Measurements from ENCODE around the gene NRXN3.

NRXN3 gene

GRCh38 chr14:78967111-78967809 lies 797.1 kb downstream of the NRXN3 start:
- Mint-ChIP-seq H3K27ac (no peak overlapping the region), H3K4me3 (no peak overlapping the region), H3K36me3 (ENCODE audit: low read depth) (no peaks in the 10 kb centered on the region), H3K27me3 (peaks cover 4% of the 10 kb centered on the region), H3K4me1 (ENCODE audit: low read depth) (no peaks in the 10 kb centered on the region), H3K9me3 (no peaks in the 10 kb centered on the region)
- intact Hi-C loops (cut with micrococcal nuclease) = loop anchor here (2.0 kb wide), 1 partner anchor 1884 kb away; no protein-coding TSS in a partner anchor

- intact Hi-C loops (cut with micrococcal nuclease) = no loop called here
- Mint-ChIP-seq H3K4me3 (no peak overlapping the region), H3K4me1 (ENCODE audit: low read depth) (no peaks in the 10 kb centered on the region), H3K36me3 (ENCODE audit: low read depth) (no peaks in the 10 kb centered on the region), H3K9me3 (no peaks in the 10 kb centered on the region), H3K27me3 (peaks cover under 1% of the 10 kb centered on the region), H3K27ac (no peak overlapping the region)
Measured at GRCh38 chr14:78968265-78968664, 798.1 kb downstream of the NRXN3 start.

- H3K27ac Mint-ChIP-seq = no peak overlapping the region
- no peaks in the 10 kb centered on the region for H3K27me3 Mint-ChIP-seq
- intact Hi-C loops (cut with micrococcal nuclease) = no loop called here
- no peaks in the 10 kb centered on the region for H3K36me3 Mint-ChIP-seq (ENCODE audit: low read depth)
- H3K4me3 Mint-ChIP-seq = no peak overlapping the region
- H3K9me3 Mint-ChIP-seq = no peaks in the 10 kb centered on the region
- H3K4me1 Mint-ChIP-seq (ENCODE audit: low read depth) = no peaks in the 10 kb centered on the region
Measured at GRCh38 chr14:78970677-78971076, 800.5 kb downstream of the NRXN3 start.

DNA sequence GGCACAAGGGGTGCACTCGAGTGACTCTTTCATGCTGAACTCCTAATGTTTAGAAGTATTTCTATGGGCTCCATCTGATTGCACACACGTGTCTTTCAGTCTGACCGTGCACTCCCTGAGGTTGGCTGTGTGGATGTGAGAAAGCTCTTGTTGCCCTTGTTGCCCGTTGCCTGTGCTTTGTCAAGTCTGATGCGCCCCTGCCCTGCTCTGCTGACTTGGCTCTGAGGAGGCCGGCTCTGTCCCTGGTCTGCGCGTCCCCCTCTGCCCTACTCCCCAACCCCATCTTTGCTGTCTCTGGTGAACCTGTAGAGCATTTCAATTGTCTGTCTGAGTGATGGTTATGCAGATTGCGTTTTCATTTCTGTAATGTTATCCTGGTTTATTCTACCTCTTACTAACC lies 802.3 kb downstream of the NRXN3 start:
- Mint-ChIP-seq H3K27me3 (no peaks in the 10 kb centered on the region), H3K36me3 (ENCODE audit: low read depth) (no peaks in the 10 kb centered on the region), H3K4me3 (no peak overlapping the region), H3K4me1 (ENCODE audit: low read depth) (no peaks in the 10 kb centered on the region), H3K27ac (no peak overlapping the region), H3K9me3 (no peaks in the 10 kb centered on the region)
- intact Hi-C loops (cut with micrococcal nuclease) = no loop called here

- Mint-ChIP-seq H3K27ac (no peak overlapping the region), H3K27me3 (no peaks in the 10 kb centered on the region)
- intact Hi-C loops (cut with micrococcal nuclease) = no loop called here
Measured at GRCh38 chr14:78974691-78975090, 804.5 kb downstream of the NRXN3 start.

DNA sequence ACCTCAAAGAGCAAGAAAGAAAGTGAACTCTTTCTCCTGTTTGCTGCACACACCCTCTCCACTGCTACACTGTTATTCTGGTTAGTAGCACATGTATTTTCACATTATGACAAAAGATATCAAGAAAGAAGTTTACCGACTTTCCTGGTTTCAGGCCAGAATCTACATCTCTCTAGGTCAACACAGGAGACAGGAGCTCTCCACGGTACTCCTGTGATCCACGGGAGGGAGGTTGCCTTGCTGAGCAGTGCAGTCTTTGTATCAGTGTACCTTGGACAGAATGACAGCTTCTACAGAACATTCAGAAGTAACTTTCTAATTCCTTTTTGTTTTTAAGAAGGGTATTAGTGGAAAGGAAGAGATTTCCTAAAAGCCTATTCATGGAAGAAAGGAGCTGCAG lies 805.6 kb downstream of the NRXN3 start:
- H3K27me3 Mint-ChIP-seq = no peaks in the 10 kb centered on the region
- H3K4me3 Mint-ChIP-seq = no peak overlapping the region
- no peaks in the 10 kb centered on the region for H3K4me1 Mint-ChIP-seq (ENCODE audit: low read depth)
- intact Hi-C loops (cut with micrococcal nuclease) = no loop called here
- H3K9me3 Mint-ChIP-seq = no peaks in the 10 kb centered on the region
- no peaks in the 10 kb centered on the region for H3K36me3 Mint-ChIP-seq (ENCODE audit: low read depth)
- no peak overlapping the region for H3K27ac Mint-ChIP-seq

More at GRCh38 chr14:78974691-78975090, 804.5 kb downstream of the NRXN3 start:
- no peak overlapping the region for H3K4me3 Mint-ChIP-seq
- no peaks in the 10 kb centered on the region for H3K4me1 Mint-ChIP-seq (ENCODE audit: low read depth)
- no peaks in the 10 kb centered on the region for H3K36me3 Mint-ChIP-seq (ENCODE audit: low read depth)
- H3K9me3 Mint-ChIP-seq = no peaks in the 10 kb centered on the region

DNA sequence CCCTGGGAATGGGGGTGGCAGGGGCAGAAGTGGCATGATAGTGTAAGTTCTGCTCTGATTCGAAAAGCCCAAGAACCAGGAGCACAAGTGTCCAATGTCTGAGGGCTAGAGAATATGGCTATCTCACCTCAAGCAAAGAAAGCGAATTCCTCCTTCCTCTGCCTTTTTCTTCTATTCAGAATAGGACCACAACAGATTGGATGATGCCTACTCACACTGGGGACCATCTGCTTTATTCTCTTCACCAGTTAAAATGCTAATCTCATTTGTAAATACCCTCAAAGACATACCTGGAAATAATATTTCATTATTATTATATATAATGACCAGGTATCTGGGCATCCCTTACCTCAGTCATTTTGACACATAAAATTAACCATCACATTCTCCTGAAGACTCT lies 808.7 kb downstream of the NRXN3 start:
- Mint-ChIP-seq H3K4me3 (no peak overlapping the region), H3K27ac (no peak overlapping the region), H3K27me3 (no peaks in the 10 kb centered on the region), H3K36me3 (ENCODE audit: low read depth) (no peaks in the 10 kb centered on the region), H3K9me3 (no peaks in the 10 kb centered on the region), H3K4me1 (ENCODE audit: low read depth) (no peaks in the 10 kb centered on the region)
- intact Hi-C loops (cut with micrococcal nuclease) = no loop called here

GRCh38 chr14:78982551-78982950 lies 812.4 kb downstream of the NRXN3 start:
- Mint-ChIP-seq H3K27me3 (no peaks in the 10 kb centered on the region), H3K4me1 (ENCODE audit: low read depth) (no peaks in the 10 kb centered on the region), H3K36me3 (ENCODE audit: low read depth) (no peaks in the 10 kb centered on the region), H3K4me3 (no peak overlapping the region), H3K9me3 (no peaks in the 10 kb centered on the region), H3K27ac (no peak overlapping the region)
- intact Hi-C loops (cut with micrococcal nuclease) = no loop called here

GRCh38 chr14:78983126-78983525 lies 813.0 kb downstream of the NRXN3 start:
- intact Hi-C loops (cut with micrococcal nuclease) = no loop called here
- Mint-ChIP-seq H3K9me3 (no peaks in the 10 kb centered on the region), H3K4me3 (no peak overlapping the region)

GRCh38 chr14:78985668-78986381 lies 815.7 kb downstream of the NRXN3 start:
- no peaks in the 10 kb centered on the region for H3K36me3 Mint-ChIP-seq (ENCODE audit: low read depth)
- intact Hi-C loops (cut with micrococcal nuclease) = no loop called here
- H3K4me3 Mint-ChIP-seq = no peak overlapping the region
- H3K9me3 Mint-ChIP-seq = no peaks in the 10 kb centered on the region
- H3K27me3 Mint-ChIP-seq = no peaks in the 10 kb centered on the region
- H3K27ac Mint-ChIP-seq = no peak overlapping the region
- no peaks in the 10 kb centered on the region for H3K4me1 Mint-ChIP-seq (ENCODE audit: low read depth)

More at GRCh38 chr14:78983126-78983525, 813.0 kb downstream of the NRXN3 start:
- no peak overlapping the region for H3K27ac Mint-ChIP-seq
- no peaks in the 10 kb centered on the region for H3K4me1 Mint-ChIP-seq (ENCODE audit: low read depth)
- no peaks in the 10 kb centered on the region for H3K36me3 Mint-ChIP-seq (ENCODE audit: low read depth)
- H3K27me3 Mint-ChIP-seq = no peaks in the 10 kb centered on the region

DNA sequence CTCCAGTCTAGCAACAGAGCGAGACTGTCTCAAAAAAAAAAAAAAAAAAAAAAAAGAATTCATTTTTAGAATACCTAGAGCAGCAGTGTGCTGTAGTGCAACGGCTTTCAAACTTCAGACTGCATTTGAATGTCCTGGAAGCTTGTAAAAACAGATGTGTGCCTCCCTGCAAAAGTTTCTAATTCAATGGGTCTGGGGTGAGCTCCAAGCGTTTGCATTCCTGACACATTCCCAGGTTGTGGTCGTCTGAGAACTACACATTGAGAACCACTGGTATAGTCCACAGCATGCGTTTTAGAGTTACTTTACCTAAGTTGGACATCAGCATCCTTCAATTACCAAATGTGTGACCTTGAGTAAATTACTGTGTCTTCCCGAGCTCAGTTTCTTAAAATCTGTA lies 816.8 kb downstream of the NRXN3 start:
- H3K9me3 Mint-ChIP-seq = no peaks in the 10 kb centered on the region
- no peak overlapping the region for H3K27ac Mint-ChIP-seq
- H3K4me3 Mint-ChIP-seq = no peak overlapping the region
- no peaks in the 10 kb centered on the region for H3K4me1 Mint-ChIP-seq (ENCODE audit: low read depth)
- no peaks in the 10 kb centered on the region for H3K36me3 Mint-ChIP-seq (ENCODE audit: low read depth)
- intact Hi-C loops (cut with micrococcal nuclease) = no loop called here
- no peaks in the 10 kb centered on the region for H3K27me3 Mint-ChIP-seq

GRCh38 chr14:78989221-78989620 lies 819.0 kb downstream of the NRXN3 start:
- Mint-ChIP-seq H3K4me1 (ENCODE audit: low read depth) (no peaks in the 10 kb centered on the region), H3K36me3 (ENCODE audit: low read depth) (no peaks in the 10 kb centered on the region), H3K4me3 (no peak overlapping the region), H3K27ac (no peak overlapping the region), H3K27me3 (no peaks in the 10 kb centered on the region), H3K9me3 (no peaks in the 10 kb centered on the region)
- intact Hi-C loops (cut with micrococcal nuclease) = no loop called here

DNA sequence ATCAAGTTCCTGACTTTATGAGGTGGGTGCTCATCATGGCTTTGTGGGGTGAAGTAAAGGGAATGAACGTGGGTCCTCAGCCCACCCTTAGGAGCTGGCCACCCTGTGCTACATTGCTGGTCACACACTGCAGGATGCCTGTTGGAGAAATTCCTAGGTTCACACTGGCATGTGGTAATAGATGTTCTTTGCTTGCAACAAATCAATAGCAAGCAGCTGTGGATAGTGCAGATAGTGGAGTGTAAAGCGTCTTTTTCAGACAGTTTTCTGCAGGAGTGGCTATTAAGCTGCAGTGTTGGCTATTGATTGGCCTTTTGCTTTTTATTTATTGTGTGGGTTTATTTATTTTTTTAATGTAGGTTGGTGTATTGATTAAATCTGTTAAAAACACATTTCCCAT lies 822.7 kb downstream of the NRXN3 start:
- no peak overlapping the region for H3K27ac Mint-ChIP-seq
- H3K4me1 Mint-ChIP-seq (ENCODE audit: low read depth) = no peaks in the 10 kb centered on the region
- H3K9me3 Mint-ChIP-seq = no peaks in the 10 kb centered on the region
- H3K27me3 Mint-ChIP-seq = no peaks in the 10 kb centered on the region
- intact Hi-C loops (cut with micrococcal nuclease) = no loop called here
- no peaks in the 10 kb centered on the region for H3K36me3 Mint-ChIP-seq (ENCODE audit: low read depth)
- H3K4me3 Mint-ChIP-seq = no peak overlapping the region

DNA sequence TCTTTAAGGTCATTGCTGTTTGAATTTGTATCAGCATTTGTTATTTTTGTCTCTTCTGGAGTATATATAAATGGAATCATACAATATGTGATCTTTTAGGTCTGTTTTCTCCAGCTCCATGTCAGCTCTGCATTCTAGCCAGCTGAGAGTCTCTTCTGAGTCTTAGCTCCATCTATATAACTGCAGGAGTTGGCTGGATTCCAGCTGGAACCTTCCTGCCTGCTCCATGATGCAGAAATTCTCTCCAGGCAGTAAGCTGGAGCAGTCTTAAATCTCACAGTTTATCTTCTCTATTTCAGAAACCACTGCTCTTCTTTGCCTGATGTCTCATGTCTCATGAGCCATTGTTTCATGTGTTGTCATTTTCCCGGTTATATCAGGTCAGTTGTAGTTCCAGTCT lies 827.6 kb downstream of the NRXN3 start:
- H3K9me3 Mint-ChIP-seq = no peaks in the 10 kb centered on the region
- H3K27ac Mint-ChIP-seq = no peak overlapping the region
- H3K4me3 Mint-ChIP-seq = no peak overlapping the region
- intact Hi-C loops (cut with micrococcal nuclease) = no loop called here
- H3K36me3 Mint-ChIP-seq (ENCODE audit: low read depth) = no peaks in the 10 kb centered on the region
- no peaks in the 10 kb centered on the region for H3K4me1 Mint-ChIP-seq (ENCODE audit: low read depth)
- H3K27me3 Mint-ChIP-seq = peaks cover 7% of the 10 kb centered on the region

DNA sequence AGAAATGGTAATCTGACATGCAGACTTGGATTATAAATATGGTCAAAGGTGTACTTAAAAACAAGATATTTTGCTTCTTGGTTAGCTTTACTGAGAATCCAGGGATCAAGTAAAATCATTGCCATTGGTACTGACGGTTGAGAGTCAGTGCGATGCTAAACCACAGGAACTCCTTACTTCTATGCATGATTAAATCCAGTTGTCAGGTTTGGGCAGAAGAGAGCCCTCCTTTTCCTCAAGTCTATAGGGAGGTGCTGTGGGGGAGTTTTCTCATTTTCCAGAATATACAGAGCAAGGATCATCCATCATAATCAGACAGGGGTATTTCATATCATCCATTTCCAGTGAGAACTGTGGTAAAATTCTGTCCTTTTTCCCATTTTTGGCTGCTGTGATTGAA lies 839.1 kb downstream of the NRXN3 start:
- Mint-ChIP-seq H3K9me3 (no peaks in the 10 kb centered on the region), H3K27me3 (peaks cover 6% of the 10 kb centered on the region), H3K36me3 (ENCODE audit: low read depth) (no peaks in the 10 kb centered on the region), H3K4me1 (ENCODE audit: low read depth) (no peaks in the 10 kb centered on the region), H3K27ac (no peak overlapping the region), H3K4me3 (no peak overlapping the region)
- intact Hi-C loops (cut with micrococcal nuclease) = no loop called here

All from dendritic cell treated with granulocyte-macrophage colony-stimulating factor and Interleukin-4, amounts not matched to agents 40 ng/mL and 50 ng/mL, for 4 days (primary cell).